Esophagus muscularis mucosa (tissue), 3 donors: ENCODE results near the gene CCDC149.

Source experiments
- CTCF ChIP-seq, 3 experiments: fragments of 200-600 bp in 2 of 3; fragments of 450-650 bp in 1 of 3; sonication (generic) in 2 of 3; IDR thresholded peaks; one replicate each; pipeline ENCODE4 v1.5.1; 2017 to 2019; ENCODE audit warnings: antibody characterized with exemption in 3 of 3, mild to moderate bottlenecking in 2 of 3, moderate library complexity in 1 of 3
- POLR2A ChIP-seq: fragments of 450-650 bp; IDR thresholded peaks from one replicate; pipeline ENCODE4 v1.6.1; 2017; ENCODE audit warnings: antibody characterized with exemption, moderate library complexity, mild to moderate bottlenecking, low read depth

GRCh38 chr4:24888475-24889344 lies 24.1 kb downstream of the CCDC149 start:
- TF ChIP-seq CTCF (IDR thresholded peaks at IDR 0.05) (no peak), POLR2A (no peak)
